Measurements from ENCODE around the gene SPATA20.

GRCh38 chr17:50585346-50585745, 38.4 kb downstream of the SPATA20 start:
- TF ChIP-seq TAF1 (IDR thresholded peaks at IDR 0.05; ENCODE audit: borderline replicate concordance, insufficient read depth, low read length), result no peak
- TF ChIP-seq, protein P1, sequence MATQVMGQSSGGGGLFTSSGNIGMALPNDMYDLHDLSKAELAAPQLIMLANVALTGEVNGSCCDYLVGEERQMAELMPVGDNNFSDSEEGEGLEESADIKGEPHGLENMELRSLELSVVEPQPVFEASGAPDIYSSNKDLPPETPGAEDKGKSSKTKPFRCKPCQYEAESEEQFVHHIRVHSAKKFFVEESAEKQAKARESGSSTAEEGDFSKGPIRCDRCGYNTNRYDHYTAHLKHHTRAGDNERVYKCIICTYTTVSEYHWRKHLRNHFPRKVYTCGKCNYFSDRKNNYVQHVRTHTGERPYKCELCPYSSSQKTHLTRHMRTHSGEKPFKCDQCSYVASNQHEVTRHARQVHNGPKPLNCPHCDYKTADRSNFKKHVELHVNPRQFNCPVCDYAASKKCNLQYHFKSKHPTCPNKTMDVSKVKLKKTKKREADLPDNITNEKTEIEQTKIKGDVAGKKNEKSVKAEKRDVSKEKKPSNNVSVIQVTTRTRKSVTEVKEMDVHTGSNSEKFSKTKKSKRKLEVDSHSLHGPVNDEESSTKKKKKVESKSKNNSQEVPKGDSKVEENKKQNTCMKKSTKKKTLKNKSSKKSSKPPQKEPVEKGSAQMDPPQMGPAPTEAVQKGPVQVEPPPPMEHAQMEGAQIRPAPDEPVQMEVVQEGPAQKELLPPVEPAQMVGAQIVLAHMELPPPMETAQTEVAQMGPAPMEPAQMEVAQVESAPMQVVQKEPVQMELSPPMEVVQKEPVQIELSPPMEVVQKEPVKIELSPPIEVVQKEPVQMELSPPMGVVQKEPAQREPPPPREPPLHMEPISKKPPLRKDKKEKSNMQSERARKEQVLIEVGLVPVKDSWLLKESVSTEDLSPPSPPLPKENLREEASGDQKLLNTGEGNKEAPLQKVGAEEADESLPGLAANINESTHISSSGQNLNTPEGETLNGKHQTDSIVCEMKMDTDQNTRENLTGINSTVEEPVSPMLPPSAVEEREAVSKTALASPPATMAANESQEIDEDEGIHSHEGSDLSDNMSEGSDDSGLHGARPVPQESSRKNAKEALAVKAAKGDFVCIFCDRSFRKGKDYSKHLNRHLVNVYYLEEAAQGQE (IDR thresholded peaks at IDR 0.05; ENCODE audit: insufficient read depth in 1 of 2, low read depth in 2 of 2, low read length in 2 of 2), result no peak
